Measurements from ENCODE around the gene SCNN1A. TPM values are rescaled to one million over a fixed set of nuclear protein-coding genes. Genes with fewer than 3 reads are reported as not detected.

SCNN1A gene
- total RNA-seq, 1 donor from 2014 or later, result 0.74 TPM

GRCh38 chr12:6319446-6319845, 55.9 kb downstream of the SCNN1A start:
- Mint-ChIP-seq H3K4me1 (ENCODE audit: low read depth, unreplicated experiment) (peaks cover 12% of the 10 kb centered on the region), H3K27me3 (ENCODE audit: unreplicated experiment) (peaks cover 3% of the 10 kb centered on the region), H3K36me3 (ENCODE audit: unreplicated experiment) (no peaks in the 10 kb centered on the region), H3K27ac (ENCODE audit: unreplicated experiment) (no peak overlapping the region), H3K9me3 (ENCODE audit: unreplicated experiment) (peaks cover 4% of the 10 kb centered on the region), H3K4me3 (ENCODE audit: unreplicated experiment) (no peak overlapping the region)
- DNase-seq, result no peak
- TF ChIP-seq, protein P1, sequence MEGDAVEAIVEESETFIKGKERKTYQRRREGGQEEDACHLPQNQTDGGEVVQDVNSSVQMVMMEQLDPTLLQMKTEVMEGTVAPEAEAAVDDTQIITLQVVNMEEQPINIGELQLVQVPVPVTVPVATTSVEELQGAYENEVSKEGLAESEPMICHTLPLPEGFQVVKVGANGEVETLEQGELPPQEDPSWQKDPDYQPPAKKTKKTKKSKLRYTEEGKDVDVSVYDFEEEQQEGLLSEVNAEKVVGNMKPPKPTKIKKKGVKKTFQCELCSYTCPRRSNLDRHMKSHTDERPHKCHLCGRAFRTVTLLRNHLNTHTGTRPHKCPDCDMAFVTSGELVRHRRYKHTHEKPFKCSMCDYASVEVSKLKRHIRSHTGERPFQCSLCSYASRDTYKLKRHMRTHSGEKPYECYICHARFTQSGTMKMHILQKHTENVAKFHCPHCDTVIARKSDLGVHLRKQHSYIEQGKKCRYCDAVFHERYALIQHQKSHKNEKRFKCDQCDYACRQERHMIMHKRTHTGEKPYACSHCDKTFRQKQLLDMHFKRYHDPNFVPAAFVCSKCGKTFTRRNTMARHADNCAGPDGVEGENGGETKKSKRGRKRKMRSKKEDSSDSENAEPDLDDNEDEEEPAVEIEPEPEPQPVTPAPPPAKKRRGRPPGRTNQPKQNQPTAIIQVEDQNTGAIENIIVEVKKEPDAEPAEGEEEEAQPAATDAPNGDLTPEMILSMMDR (IDR thresholded peaks at IDR 0.05; ENCODE audit: partially characterized antibody, unreplicated experiment), result no peak

DNA sequence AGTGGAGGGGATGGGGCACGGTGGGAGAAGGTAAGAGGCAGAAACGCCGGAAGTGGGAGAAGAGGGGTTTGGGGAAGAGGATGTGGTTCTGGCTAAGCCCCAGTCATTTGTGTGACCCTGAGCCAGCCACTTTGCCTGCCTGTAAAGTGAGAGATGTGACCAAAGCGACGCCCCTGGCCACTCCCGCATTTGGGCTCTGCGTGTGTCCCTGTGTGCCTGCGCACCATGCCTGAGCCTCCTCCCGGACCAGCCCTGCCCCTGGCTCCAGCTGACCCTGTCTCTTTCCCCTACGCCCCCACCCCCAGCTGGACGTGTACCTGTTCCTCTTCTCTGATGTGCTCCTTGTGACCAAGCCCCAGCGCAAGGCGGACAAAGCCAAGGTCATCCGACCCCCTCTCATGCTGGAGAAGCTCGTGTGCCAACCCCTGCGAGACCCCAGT, 56.9 kb downstream of the SCNN1A start:
- Mint-ChIP-seq H3K4me1 (ENCODE audit: low read depth, unreplicated experiment) (peaks cover 7% of the 10 kb centered on the region), H3K27me3 (ENCODE audit: unreplicated experiment) (peaks cover 3% of the 10 kb centered on the region), H3K4me3 (ENCODE audit: unreplicated experiment) (no peak overlapping the region), H3K36me3 (ENCODE audit: unreplicated experiment) (no peaks in the 10 kb centered on the region), H3K9me3 (ENCODE audit: unreplicated experiment) (peaks cover 4% of the 10 kb centered on the region), H3K27ac (ENCODE audit: unreplicated experiment) (no peak overlapping the region)
- no peak for DNase-seq
- TF ChIP-seq, protein P1 (IDR thresholded peaks at IDR 0.05; ENCODE audit: partially characterized antibody, unreplicated experiment), result no peak

DNA sequence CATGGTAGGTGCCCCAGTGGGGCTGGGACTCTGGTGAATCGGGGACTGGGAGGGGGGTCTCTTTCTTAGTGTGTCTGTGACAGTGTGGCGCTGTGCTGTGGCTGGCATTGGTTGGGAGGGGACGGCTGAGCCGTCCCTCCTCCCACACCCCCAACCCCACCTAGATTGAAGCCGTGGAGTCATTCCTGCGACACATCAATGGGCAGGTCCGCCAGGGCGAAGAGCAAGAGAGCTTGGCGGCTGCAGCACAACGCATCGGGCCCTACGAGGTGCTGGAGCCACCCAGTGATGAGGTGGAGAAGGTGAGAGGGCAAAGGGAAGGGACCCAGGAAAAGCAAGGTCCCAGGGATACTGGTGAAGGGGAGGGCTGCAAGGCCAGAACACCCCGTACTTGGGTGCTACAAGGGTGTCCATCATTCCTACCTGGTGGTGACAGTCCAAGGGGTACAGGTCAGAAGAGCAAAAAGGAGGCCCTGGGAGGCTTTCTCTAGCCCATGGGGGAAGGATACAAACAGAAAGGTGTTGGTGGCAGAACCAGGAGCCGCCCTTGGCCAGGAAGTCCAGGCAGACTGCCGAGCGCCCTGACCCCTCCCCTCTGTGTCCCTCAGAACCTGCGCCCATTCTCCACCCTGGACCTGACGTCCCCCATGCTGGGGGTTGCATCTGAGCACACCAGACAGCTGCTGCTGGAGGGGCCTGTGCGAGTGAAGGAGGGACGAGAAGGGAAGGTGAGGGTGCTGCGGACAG, 57.5 kb downstream of the SCNN1A start:
- H3K27ac Mint-ChIP-seq (ENCODE audit: unreplicated experiment), result no peak overlapping the region
- H3K4me1 Mint-ChIP-seq (ENCODE audit: low read depth, unreplicated experiment), result peaks cover 4% of the 10 kb centered on the region
- no peak for DNase-seq
- H3K9me3 Mint-ChIP-seq (ENCODE audit: unreplicated experiment), result peaks cover 2% of the 10 kb centered on the region
- H3K4me3 Mint-ChIP-seq (ENCODE audit: unreplicated experiment), result no peak overlapping the region
- H3K27me3 Mint-ChIP-seq (ENCODE audit: unreplicated experiment), result peaks cover 3% of the 10 kb centered on the region
- TF ChIP-seq, protein P1 (IDR thresholded peaks at IDR 0.05; ENCODE audit: partially characterized antibody, unreplicated experiment), result no peak
- no peaks in the 10 kb centered on the region for H3K36me3 Mint-ChIP-seq (ENCODE audit: unreplicated experiment)

GRCh38 chr12:6316921-6317692, 58.3 kb downstream of the SCNN1A start:
- peaks cover 3% of the 10 kb centered on the region for H3K27me3 Mint-ChIP-seq (ENCODE audit: unreplicated experiment)
- H3K36me3 Mint-ChIP-seq (ENCODE audit: unreplicated experiment), result no peaks in the 10 kb centered on the region
- peaks cover 1% of the 10 kb centered on the region for H3K9me3 Mint-ChIP-seq (ENCODE audit: unreplicated experiment)

More at GRCh38 chr12:6316921-6317692, 58.3 kb downstream of the SCNN1A start:
- TF ChIP-seq, protein P1 (IDR thresholded peaks at IDR 0.05; ENCODE audit: partially characterized antibody, unreplicated experiment), result no peak
- Mint-ChIP-seq H3K4me3 (ENCODE audit: unreplicated experiment) (no peak overlapping the region), H3K27ac (ENCODE audit: unreplicated experiment) (no peak overlapping the region), H3K4me1 (ENCODE audit: low read depth, unreplicated experiment) (peaks cover 7% of the 10 kb centered on the region)
- DNase-seq, result no peak
